Smooth muscle cell (in vitro differentiated cells): Measurements from ENCODE around the gene MPC2. TPM values are rescaled to one million over a fixed set of nuclear protein-coding genes. Genes with fewer than 3 reads are reported as not detected.

Experiments used
- DNase-seq: peaks from one replicate; lab custom pipeline; 2025; ENCODE audit not compliant: unreplicated experiment; lab: John Stamatoyannopoulos, UW
- H2AFZ ChIP-seq: fragments of 200-600 bp; sonication (generic); 2 replicates; pipeline ENCODE4 v1.6.0; 2016; ENCODE audit warnings: antibody characterized with exemption, low read depth, mild to moderate bottlenecking
- H3F3A ChIP-seq: fragments of 200-600 bp; sonication (generic); 2 replicates; pipeline ENCODE4 v1.6.0; 2017; ENCODE audit warnings: antibody characterized with exemption, low read depth
- H3K27ac ChIP-seq: fragments of 200-600 bp; sonication (generic); 2 replicates; pipeline ENCODE4 v1.5.1; 2016; ENCODE audit warnings: low read depth, mild to moderate bottlenecking
- H3K27me3 ChIP-seq: fragments of 200-600 bp; sonication (generic); 2 replicates; pipeline ENCODE4 v1.6.1; 2016; ENCODE audit warnings: low read depth, mild to moderate bottlenecking
- H3K36me3 ChIP-seq: fragments of 200-600 bp; sonication (generic); 2 replicates; pipeline ENCODE4 v1.5.1; 2016; ENCODE audit warnings: low read depth
- H3K4me1 ChIP-seq: fragments of 200-600 bp; sonication (generic); 2 replicates; pipeline ENCODE4 v1.5.1; 2016; ENCODE audit warnings: low read depth
- H3K4me2 ChIP-seq: fragments of 200-600 bp; sonication (generic); 2 replicates; pipeline ENCODE4 v1.6.0; 2016; ENCODE audit warnings: mild to moderate bottlenecking
- H3K4me3 ChIP-seq: fragments of 200-600 bp; sonication (generic); 2 replicates; pipeline ENCODE4 v1.5.1; 2016; ENCODE audit warnings: mild to moderate bottlenecking
- H3K79me2 ChIP-seq: fragments of 200-600 bp; sonication (generic); 2 replicates; pipeline ENCODE4 v1.6.0; 2016; ENCODE audit warnings: low read depth, mild to moderate bottlenecking
- H3K9ac ChIP-seq: fragments of 200-600 bp; sonication (generic); 2 replicates; pipeline ENCODE4 v1.6.0; 2016; ENCODE audit warnings: low read depth
- H3K9me3 ChIP-seq: fragments of 200-600 bp; sonication (generic); replicated peaks from 2 replicates; pipeline ENCODE4 v1.5.1; 2016; ENCODE audit warnings: low read depth
- H4K20me1 ChIP-seq: fragments of 200-600 bp; sonication (generic); 2 replicates; pipeline ENCODE4 v1.6.0; 2016; ENCODE audit warnings: low read depth
- WGBS: methylation state at CpG from one replicate; pipeline ENCODE4 v1.1.7; 2016; ENCODE audit warnings: low lambda C conversion rate; 5-methylcytosine and 5-hydroxymethylcytosine counted together
- polyA plus RNA-seq: library from polyadenylated mRNA; unstranded; fragments of >200 nt; fragmentation: Nextera tagmentation; extraction: Ambion mirVana; gene quantifications from 2 replicates; pipeline ENCODE4 v1.2.1, GENCODE V29; 2016
- total RNA-seq: library from RNA; depleted of rRNA; stranded (reverse); fragments of >200 nt; gene quantifications from 2 replicates; pipeline ENCODE4 v1.2.3, GENCODE V29; 2014
- TF ChIP-seq, protein P1 (sequence below): fragments of 200-600 bp; sonication (generic); IDR thresholded peaks from 2 replicates; pipeline ENCODE4 v1.5.1; 2017; ENCODE audit warnings: borderline replicate concordance, mild to moderate bottlenecking, antibody characterized with exemption; ENCODE audit not compliant: insufficient read depth, poor library complexity, severe bottlenecking

Gene MPC2
- total and polyA plus RNA-seq, 2 experiments from 2014 or later, result 58.2 to 69.9 TPM

DNA sequence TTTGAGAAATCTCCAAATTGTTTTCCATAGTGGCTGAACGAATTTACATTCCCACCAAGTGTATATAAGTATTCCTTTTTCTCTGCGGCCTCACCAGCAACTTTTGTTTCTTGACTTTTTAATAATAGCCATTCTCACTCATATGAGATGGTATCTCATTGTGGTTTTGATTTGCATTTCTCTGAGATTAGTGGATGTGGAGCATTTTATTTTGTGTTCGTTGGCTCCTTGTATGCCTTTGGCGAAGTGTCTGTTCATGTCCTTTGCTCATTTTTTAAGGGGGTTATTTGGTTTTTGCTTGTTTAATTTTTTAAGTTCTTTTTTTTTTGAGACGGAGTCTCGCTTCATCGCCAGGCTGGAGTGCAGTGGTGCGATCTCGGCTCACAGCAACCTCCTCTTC lies 45.1 kb upstream of the MPC2 start:
- no peak overlapping the region for H3K27ac ChIP-seq
- peaks cover 4% of the 10 kb centered on the region for H3K36me3 ChIP-seq
- H3K9ac ChIP-seq, result no peak overlapping the region
- TF ChIP-seq, protein P1, sequence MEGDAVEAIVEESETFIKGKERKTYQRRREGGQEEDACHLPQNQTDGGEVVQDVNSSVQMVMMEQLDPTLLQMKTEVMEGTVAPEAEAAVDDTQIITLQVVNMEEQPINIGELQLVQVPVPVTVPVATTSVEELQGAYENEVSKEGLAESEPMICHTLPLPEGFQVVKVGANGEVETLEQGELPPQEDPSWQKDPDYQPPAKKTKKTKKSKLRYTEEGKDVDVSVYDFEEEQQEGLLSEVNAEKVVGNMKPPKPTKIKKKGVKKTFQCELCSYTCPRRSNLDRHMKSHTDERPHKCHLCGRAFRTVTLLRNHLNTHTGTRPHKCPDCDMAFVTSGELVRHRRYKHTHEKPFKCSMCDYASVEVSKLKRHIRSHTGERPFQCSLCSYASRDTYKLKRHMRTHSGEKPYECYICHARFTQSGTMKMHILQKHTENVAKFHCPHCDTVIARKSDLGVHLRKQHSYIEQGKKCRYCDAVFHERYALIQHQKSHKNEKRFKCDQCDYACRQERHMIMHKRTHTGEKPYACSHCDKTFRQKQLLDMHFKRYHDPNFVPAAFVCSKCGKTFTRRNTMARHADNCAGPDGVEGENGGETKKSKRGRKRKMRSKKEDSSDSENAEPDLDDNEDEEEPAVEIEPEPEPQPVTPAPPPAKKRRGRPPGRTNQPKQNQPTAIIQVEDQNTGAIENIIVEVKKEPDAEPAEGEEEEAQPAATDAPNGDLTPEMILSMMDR, result no peak
- no peak overlapping the region for H3K4me2 ChIP-seq
- no peaks in the 10 kb centered on the region for H3F3A ChIP-seq
- no peaks in the 10 kb centered on the region for H4K20me1 ChIP-seq
- DNase-seq, result no peak
- no peaks in the 10 kb centered on the region for H3K27me3 ChIP-seq
- H3K4me1 ChIP-seq, result no peaks in the 10 kb centered on the region
- WGBS, result 97% methylated on average over 9 of the region's 9 CpGs
- H2AFZ ChIP-seq, result no peak overlapping the region
- peaks cover 52% of the 10 kb centered on the region for H3K79me2 ChIP-seq
- H3K9me3 ChIP-seq, result no peaks in the 10 kb centered on the region
- H3K4me3 ChIP-seq, result no peak overlapping the region

DNA sequence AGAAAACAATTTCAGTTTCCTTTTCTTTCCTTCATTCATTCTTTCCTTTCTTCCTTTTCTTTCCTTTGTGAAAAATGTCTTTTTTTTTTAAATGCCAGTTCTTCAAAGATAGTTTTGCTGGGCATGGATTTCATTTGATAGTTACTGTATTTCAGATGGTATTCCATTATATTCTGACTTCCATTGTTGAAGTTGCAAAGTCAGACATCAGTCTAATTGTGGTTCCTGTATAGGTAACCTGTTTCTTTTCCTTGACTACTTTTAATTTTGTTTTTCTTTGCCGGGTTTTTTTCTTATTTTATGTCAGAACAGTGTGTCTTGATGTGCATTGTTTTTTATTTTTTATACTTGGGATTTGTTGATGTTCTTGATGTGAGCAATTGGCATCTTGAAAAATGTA lies 40.4 kb upstream of the MPC2 start:
- Histone ChIP-seq H2AFZ (no peak overlapping the region), H3K27ac (no peak overlapping the region), H3K4me1 (no peaks in the 10 kb centered on the region), H3K9me3 (no peaks in the 10 kb centered on the region), H4K20me1 (peaks cover 10% of the 10 kb centered on the region), H3F3A (no peaks in the 10 kb centered on the region), H3K9ac (no peak overlapping the region), H3K4me2 (no peak overlapping the region), H3K79me2 (peaks cover 29% of the 10 kb centered on the region), H3K36me3 (peaks cover 8% of the 10 kb centered on the region), H3K4me3 (no peak overlapping the region), H3K27me3 (no peaks in the 10 kb centered on the region)
- DNase-seq, result no peak
- TF ChIP-seq, protein P1, result no peak
- 95% methylated on average over 1 of the region's 1 CpG for WGBS

DNA sequence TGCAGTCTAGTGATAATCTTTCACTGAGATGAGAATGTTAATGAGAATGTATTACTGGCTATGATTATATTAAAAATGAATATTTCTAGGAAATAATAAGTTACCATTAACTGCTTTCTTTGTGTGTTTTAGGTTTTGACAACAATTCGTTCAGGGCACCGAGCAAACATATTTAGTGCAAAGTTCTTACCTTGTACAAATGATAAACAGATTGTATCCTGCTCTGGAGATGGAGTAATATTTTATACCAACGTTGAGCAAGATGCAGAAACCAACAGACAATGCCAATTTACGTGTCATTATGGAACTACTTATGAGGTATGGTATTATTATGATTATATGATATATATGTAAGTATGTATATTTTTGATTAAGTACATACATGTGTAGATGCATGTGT lies 37.8 kb upstream of the MPC2 start:
- Histone ChIP-seq H3K4me1 (no peaks in the 10 kb centered on the region), H3K36me3 (peaks cover 8% of the 10 kb centered on the region), H3K79me2 (peaks cover 12% of the 10 kb centered on the region), H3K9ac (no peak overlapping the region), H3K4me2 (no peak overlapping the region), H3F3A (no peaks in the 10 kb centered on the region), H3K27me3 (no peaks in the 10 kb centered on the region), H3K27ac (no peak overlapping the region), H2AFZ (no peak overlapping the region), H3K9me3 (no peaks in the 10 kb centered on the region), H4K20me1 (peaks cover 10% of the 10 kb centered on the region), H3K4me3 (no peak overlapping the region)
- 98% methylated on average over 4 of the region's 4 CpGs for WGBS
- TF ChIP-seq, protein P1, result no peak
- no peak for DNase-seq

DNA sequence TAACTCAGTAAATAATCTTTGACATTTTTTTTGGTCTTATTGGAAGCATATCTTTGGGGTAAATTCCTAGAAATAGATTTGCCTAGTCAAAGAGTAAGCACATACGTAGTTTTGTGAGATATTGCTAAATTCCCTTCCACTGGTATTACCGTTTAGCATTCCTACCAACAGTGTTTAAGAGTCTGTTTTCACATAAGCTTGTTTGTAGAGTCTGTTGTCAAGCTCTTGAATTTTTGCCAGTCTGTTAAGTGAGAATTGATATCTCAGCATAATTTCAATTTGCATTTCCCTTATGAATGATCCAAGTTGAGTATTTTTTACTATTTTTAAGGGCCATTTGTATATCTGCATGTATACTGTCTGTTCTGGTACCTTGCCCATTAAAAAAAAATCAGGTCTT lies 37.0 kb upstream of the MPC2 start:
- Histone ChIP-seq H3K27me3 (no peaks in the 10 kb centered on the region), H3K4me1 (no peaks in the 10 kb centered on the region), H3K9me3 (no peaks in the 10 kb centered on the region), H3K79me2 (peaks cover 13% of the 10 kb centered on the region), H3F3A (no peaks in the 10 kb centered on the region), H3K9ac (no peak overlapping the region), H4K20me1 (peaks cover 10% of the 10 kb centered on the region), H3K36me3 (peaks cover 8% of the 10 kb centered on the region), H2AFZ (no peak overlapping the region), H3K4me2 (no peak overlapping the region), H3K4me3 (no peak overlapping the region), H3K27ac (no peak overlapping the region)
- DNase-seq, result no peak
- WGBS, result 64% methylated on average over 2 of the region's 2 CpGs
- TF ChIP-seq, protein P1, result no peak
